Measurements from ENCODE around the gene SPDYE6.

SPDYE6 gene

GRCh38 chr7:102323914-102324195, 32.4 kb downstream of the SPDYE6 start:
- Histone ChIP-seq H3K79me2 (ENCODE audit: low read length) (no peaks in the 10 kb centered on the region), H3K4me1 (ENCODE audit: low read length) (no peaks in the 10 kb centered on the region), H3K4me2 (ENCODE audit: low read depth, low read length) (no peak overlapping the region), H3K27me3 (replicated peaks; ENCODE audit: insufficient read depth, low read length) (no peaks in the 10 kb centered on the region), H3K27ac (ENCODE audit: low read length) (no peak overlapping the region), H3K9me2 (replicated peaks; ENCODE audit: insufficient read depth, low read length) (no peaks in the 10 kb centered on the region), H3K36me3 (replicated peaks; ENCODE audit: insufficient read depth, low read length) (no peaks in the 10 kb centered on the region), H2AFZ (ENCODE audit: low read length) (no peak overlapping the region), H4K20me1 (ENCODE audit: insufficient read depth, low read length) (no peaks in the 10 kb centered on the region), H3F3A (ENCODE audit: insufficient read depth, low read length) (0 out of 2 replicates have a peak, but pooled peaks cover 11% of the 10 kb centered on the region), H3K9me3 (replicated peaks; ENCODE audit: insufficient read depth, low read length) (no peaks in the 10 kb centered on the region), H3K4me3 (ENCODE audit: low read length) (no peak overlapping the region), H3K9ac (ENCODE audit: low read length) (no peak overlapping the region)
- TF ChIP-seq EZH2phosphoT487 (IDR thresholded peaks at IDR 0.05; ENCODE audit: low read length) (no peak), EZH2 (optimal IDR thresholded peaks at IDR 0.05; ENCODE audit: low read depth, low read length) (no peak), CTCF (IDR thresholded peaks at IDR 0.05; ENCODE audit: low read length) (no peak)
- no peak for DNase-seq

- Histone ChIP-seq H3K9me3 (replicated peaks; ENCODE audit: insufficient read depth, low read length) (no peaks in the 10 kb centered on the region), H3K79me2 (ENCODE audit: low read length) (0 out of 2 replicates have a peak, but pooled peaks cover 1% of the 10 kb centered on the region), H3F3A (ENCODE audit: insufficient read depth, low read length) (0 out of 2 replicates have a peak, but pooled peaks cover 11% of the 10 kb centered on the region), H3K36me3 (replicated peaks; ENCODE audit: insufficient read depth, low read length) (0 out of 2 replicates have a peak, but pooled peaks cover 3% of the 10 kb centered on the region), H2AFZ (ENCODE audit: low read length) (no peak overlapping the region), H3K9me2 (replicated peaks; ENCODE audit: insufficient read depth, low read length) (no peaks in the 10 kb centered on the region), H3K27ac (ENCODE audit: low read length) (no peak overlapping the region), H4K20me1 (ENCODE audit: insufficient read depth, low read length) (no peaks in the 10 kb centered on the region), H3K9ac (ENCODE audit: low read length) (no peak overlapping the region), H3K4me1 (ENCODE audit: low read length) (no peaks in the 10 kb centered on the region), H3K27me3 (replicated peaks; ENCODE audit: insufficient read depth, low read length) (no peaks in the 10 kb centered on the region), H3K4me2 (ENCODE audit: low read depth, low read length) (no peak overlapping the region), H3K4me3 (ENCODE audit: low read length) (no peak overlapping the region)
- TF ChIP-seq CTCF (IDR thresholded peaks at IDR 0.05; ENCODE audit: low read length) = no peak
- no peak for TF ChIP-seq EZH2phosphoT487 (IDR thresholded peaks at IDR 0.05; ENCODE audit: low read length)
- TF ChIP-seq EZH2 (optimal IDR thresholded peaks at IDR 0.05; ENCODE audit: low read depth, low read length) = no peak
- no peak for DNase-seq
Observed at GRCh38 chr7:102322202-102322715, 34.0 kb downstream of the SPDYE6 start.

GRCh38 chr7:102321351-102322201, 34.7 kb downstream of the SPDYE6 start:
- H2AFZ ChIP-seq (ENCODE audit: low read length) = no peak overlapping the region
- H3K27me3 ChIP-seq (replicated peaks; ENCODE audit: insufficient read depth, low read length) = no peaks in the 10 kb centered on the region
- H3K36me3 ChIP-seq (replicated peaks; ENCODE audit: insufficient read depth, low read length) = 0 out of 2 replicates have a peak, but pooled peaks cover 3% of the 10 kb centered on the region
- no peak for DNase-seq
- no peaks in the 10 kb centered on the region for H4K20me1 ChIP-seq (ENCODE audit: insufficient read depth, low read length)
- H3K9ac ChIP-seq (ENCODE audit: low read length) = no peak overlapping the region
- TF ChIP-seq EZH2 (optimal IDR thresholded peaks at IDR 0.05; ENCODE audit: low read depth, low read length) (no peak), EZH2phosphoT487 (IDR thresholded peaks at IDR 0.05; ENCODE audit: low read length) (no peak), CTCF (IDR thresholded peaks at IDR 0.05; ENCODE audit: low read length) (no peak)
- no peaks in the 10 kb centered on the region for H3K4me1 ChIP-seq (ENCODE audit: low read length)
- H3K4me3 ChIP-seq (ENCODE audit: low read length) = no peak overlapping the region
- 0 out of 2 replicates have a peak, but pooled peaks cover 5% of the 10 kb centered on the region for H3K79me2 ChIP-seq (ENCODE audit: low read length)
- H3K27ac ChIP-seq (ENCODE audit: low read length) = no peak overlapping the region
- no peak overlapping the region for H3K4me2 ChIP-seq (ENCODE audit: low read depth, low read length)
- H3K9me2 ChIP-seq (replicated peaks; ENCODE audit: insufficient read depth, low read length) = no peaks in the 10 kb centered on the region
- no peaks in the 10 kb centered on the region for H3K9me3 ChIP-seq (replicated peaks; ENCODE audit: insufficient read depth, low read length)
- H3F3A ChIP-seq (ENCODE audit: insufficient read depth, low read length) = 0 out of 2 replicates have a peak, but pooled peaks cover 11% of the 10 kb centered on the region

Measured in MM.1S (cell line).